Omental fat pad (tissue), 4 donors: ENCODE measurements around the gene LRRC8C. TPM values are rescaled to one million over a fixed set of nuclear protein-coding genes. Genes with fewer than 3 reads are reported as not detected.

Source experiments
- ATAC-seq: fragments of 150-250 bp; one replicate; pipeline ENCODE4 v1.9.1; 2016; ENCODE audit warnings: mild to moderate bottlenecking, moderate library complexity; ENCODE audit not compliant: low FRiP score
- DNase-seq: peaks from one replicate; pipeline ENCODE4 v3.0.0-alpha.2; 2019; ENCODE audit warnings: low spot score
- total RNA-seq, 4 donors: library from RNA; depleted of rRNA; stranded (reverse); fragments of >200 nt; gene quantifications; one replicate each; pipeline ENCODE4 v1.1.0, GENCODE V29; 2016
- TF ChIP-seq, protein P1 (sequence below), 3 donors: fragments of 450-650 bp; IDR thresholded peaks; one replicate each; pipeline ENCODE4 v1.5.1; 2016 to 2017; ENCODE audit warnings: antibody characterized with exemption in 3 of 3, mild to moderate bottlenecking in 3 of 3, moderate library complexity in 2 of 3

LRRC8C gene
- total RNA-seq, 4 donors from 2014 or later = 10.9 to 39.4 (median 19.3) TPM

DNA sequence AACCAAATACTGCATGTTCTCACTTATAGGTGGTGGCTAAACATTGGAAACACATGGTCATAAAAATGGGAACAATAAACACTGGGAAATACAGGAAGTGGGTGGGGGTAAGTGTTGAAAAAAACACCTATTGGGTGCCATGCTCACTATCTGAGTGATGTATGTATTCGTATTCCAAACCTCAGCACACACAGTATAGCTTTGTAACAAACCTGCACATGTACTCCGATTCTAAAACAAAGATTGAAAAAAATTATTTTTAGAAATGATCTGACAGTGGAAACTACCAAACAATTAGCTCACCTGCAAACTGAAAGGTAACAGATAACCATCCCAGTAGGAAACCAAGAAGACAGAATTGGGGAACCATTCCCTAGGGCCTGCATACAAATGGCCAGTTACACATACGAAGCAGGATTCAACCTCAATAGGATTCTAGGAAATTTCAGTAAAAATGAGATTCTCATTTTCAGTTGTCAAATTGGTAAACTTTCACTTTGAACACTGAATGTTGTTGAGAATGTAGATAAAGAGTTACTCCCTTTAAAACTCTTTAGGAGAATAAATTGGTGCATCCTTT lies 99.8 kb downstream of the LRRC8C start:
- TF ChIP-seq, protein P1, sequence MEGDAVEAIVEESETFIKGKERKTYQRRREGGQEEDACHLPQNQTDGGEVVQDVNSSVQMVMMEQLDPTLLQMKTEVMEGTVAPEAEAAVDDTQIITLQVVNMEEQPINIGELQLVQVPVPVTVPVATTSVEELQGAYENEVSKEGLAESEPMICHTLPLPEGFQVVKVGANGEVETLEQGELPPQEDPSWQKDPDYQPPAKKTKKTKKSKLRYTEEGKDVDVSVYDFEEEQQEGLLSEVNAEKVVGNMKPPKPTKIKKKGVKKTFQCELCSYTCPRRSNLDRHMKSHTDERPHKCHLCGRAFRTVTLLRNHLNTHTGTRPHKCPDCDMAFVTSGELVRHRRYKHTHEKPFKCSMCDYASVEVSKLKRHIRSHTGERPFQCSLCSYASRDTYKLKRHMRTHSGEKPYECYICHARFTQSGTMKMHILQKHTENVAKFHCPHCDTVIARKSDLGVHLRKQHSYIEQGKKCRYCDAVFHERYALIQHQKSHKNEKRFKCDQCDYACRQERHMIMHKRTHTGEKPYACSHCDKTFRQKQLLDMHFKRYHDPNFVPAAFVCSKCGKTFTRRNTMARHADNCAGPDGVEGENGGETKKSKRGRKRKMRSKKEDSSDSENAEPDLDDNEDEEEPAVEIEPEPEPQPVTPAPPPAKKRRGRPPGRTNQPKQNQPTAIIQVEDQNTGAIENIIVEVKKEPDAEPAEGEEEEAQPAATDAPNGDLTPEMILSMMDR (IDR thresholded peaks at IDR 0.05) = no peak
- ATAC-seq (no peak), DNase-seq (no peak)

- ATAC-seq = no peak
- TF ChIP-seq, protein P1 (IDR thresholded peaks at IDR 0.05) = no peak
- DNase-seq = no peak
Measured at GRCh38 chr1:89733748-89734147, 100.8 kb downstream of the LRRC8C start.

DNA sequence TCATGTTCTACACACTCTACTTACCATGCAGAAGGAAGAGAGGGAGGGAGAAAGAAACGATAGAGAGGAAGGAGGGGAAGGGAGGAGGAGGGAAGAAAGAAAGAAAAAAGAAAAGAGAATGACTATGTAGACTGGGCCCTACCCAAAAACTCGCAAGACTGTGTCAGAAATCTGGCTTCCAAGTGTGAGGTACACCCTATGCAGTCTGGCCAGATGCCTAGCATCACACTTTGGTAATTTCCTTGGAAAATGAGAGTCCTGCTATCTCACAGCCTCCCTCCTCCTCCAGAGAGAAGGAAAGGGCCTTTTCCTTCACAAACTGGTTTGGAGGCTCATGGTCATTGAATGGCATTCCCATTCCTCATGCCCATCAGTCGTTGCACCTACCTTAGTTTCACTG lies 101.5 kb downstream of the LRRC8C start:
- TF ChIP-seq, protein P1 (IDR thresholded peaks at IDR 0.05) = no peak

GRCh38 chr1:89735479-89735878 lies 102.6 kb downstream of the LRRC8C start:
- DNase-seq = no peak

More for the DNA sequence above, 101.5 kb downstream of the LRRC8C start:
- no peak for ATAC-seq
- DNase-seq = no peak

GRCh38 chr1:89736937-89737733 lies 104.2 kb downstream of the LRRC8C start:
- TF ChIP-seq, protein P1 (IDR thresholded peaks at IDR 0.05) = no peak
- no peak for DNase-seq
- ATAC-seq = no peak

More at GRCh38 chr1:89735479-89735878, 102.6 kb downstream of the LRRC8C start:
- no peak for ATAC-seq
- TF ChIP-seq, protein P1 (IDR thresholded peaks at IDR 0.05) = no peak

DNA sequence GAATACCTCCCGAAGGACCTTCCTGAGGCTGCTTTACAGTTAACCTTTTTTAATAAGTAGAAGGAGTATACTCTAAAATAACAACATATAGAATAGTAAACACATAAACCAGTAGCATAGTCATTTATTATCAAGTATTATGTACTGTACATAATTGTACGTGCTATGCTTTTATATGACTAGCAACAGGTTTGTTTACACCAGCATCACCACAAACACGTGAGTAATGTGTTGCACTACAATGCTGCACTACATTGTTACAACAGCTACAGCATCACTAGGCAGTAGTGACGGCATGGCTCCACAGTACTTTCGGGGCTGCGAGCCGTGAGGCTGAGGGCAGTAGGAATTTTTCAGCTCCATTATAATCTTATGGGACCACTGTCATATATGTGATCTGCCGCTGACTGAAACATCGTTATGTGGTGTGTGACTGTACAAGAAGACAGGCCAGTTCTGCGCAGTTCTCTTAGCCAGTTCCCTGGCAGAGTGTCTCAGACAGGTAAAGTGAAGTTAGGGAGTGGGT lies 105.1 kb downstream of the LRRC8C start:
- TF ChIP-seq, protein P1 (IDR thresholded peaks at IDR 0.05) = no peak
- ATAC-seq = no peak
- no peak for DNase-seq
